Measurements from ENCODE around the gene MAP3K19.

GRCh38 chr2:135037831-135038230 lies 9.4 kb downstream of the MAP3K19 start:
- no peak for TF ChIP-seq CTCF (IDR thresholded peaks at IDR 0.05)
- no peak for TF ChIP-seq POLR2A (IDR thresholded peaks at IDR 0.05)
- no peak for TF ChIP-seq POLR2AphosphoS5 (IDR thresholded peaks at IDR 0.05; ENCODE audit: insufficient read depth in 1 of 2, low read depth in 1 of 2)
